ENCODE measurements around the gene P4HA2.

P4HA2 gene

GRCh38 chr5:132246806-132247205 lies 19.2 kb upstream of the P4HA2 start:
- DNase-seq, result no peak

DNA sequence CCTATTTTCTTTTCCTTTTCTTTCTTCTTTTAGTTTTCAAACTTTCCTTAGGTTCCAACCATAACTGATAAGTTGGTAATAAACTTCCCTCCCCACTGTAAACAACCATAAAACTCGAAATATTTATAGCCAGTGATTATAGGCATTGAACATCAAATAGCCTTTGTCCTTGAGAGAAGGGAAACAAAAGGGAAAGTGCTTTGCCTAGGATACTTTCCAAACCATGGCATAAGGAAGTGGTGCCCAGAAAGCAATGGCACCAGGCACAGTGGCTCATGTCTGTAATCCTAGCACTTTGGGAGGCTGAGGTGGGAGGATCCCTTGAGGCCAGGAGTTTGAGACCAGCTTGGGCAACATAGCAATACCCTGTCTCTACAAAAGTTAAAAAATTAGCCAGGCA lies 17.9 kb upstream of the P4HA2 start:
- no peak for DNase-seq

DNA sequence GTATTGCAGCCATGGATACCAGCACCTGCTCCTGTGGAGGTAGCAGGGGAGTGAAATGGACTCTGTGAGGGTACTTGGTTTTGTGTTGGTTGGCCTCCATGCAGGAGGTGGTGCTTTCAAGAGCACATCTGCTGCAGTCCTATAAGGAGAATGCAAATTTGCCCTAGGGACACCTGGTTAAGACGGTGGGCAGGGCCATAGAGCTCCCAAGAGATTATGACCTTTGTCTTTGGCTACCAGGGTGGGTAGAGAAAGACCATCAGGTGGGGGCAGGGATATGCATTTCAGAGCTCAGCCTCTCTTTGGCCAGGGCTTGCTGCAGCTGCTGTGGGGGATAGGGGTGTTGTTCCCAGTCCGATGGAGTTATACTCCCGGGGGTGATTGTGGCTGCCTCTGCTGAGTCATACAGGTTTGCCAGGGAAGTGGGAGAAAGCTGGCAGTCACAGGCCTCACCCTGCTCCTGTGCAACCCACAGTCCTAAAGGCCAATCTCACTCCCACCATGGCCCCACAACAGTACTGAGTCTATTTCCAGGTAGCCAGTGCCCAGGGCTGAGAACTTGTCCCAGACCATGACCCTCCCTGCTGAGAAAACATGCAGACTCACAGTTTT lies 15.8 kb upstream of the P4HA2 start:
- DNase-seq, result no peak

DNA sequence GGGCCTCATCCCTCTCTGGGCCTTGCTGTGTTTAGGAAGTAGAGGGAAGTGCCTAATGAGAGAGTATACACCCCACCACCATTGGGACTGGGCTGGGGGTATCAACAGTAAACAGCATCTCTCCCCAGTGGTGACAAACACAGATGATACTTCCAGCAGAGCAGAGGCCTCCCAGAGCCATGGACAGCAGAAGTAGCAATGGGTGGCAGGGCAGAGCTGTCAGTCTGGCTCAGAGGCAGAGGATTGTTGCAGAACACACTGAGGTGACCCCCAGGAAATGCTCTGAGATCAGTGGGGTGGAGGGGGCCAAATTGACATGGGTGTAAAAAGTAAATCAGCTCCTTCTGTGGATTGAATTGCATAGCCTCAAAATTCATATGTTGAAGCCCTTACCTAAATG lies 12.1 kb upstream of the P4HA2 start:
- DNase-seq, result no peak

DNA sequence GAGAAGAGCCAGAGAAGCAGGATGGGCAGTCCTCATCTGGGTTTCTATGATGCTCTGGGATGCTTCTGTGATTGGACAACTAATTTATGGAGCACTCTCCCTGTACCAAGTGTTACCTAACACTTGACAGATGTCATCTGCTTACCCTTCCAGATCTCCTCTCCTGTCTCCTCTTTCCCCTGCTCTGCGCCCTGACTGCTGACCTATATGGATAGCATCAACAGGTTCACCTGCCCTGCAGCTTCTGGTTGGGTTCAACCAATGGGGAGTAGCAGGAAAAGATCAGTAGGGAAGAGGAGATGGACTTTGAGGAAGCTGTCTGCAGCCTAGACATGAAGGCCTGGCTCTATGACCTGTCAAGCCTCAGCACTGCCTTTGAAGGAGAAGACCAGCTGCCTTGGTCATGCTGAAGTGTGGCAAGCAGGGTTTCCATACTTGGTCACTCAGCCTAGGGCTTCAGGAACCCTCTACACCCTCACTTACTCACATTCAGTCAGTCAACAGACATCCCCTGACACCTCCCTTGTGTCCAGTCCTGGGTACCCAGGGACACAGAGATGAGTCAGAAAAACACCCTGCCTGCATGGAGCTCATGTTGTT lies 11.3 kb upstream of the P4HA2 start:
- DNase-seq, result no peak

- DNase-seq, result peak; percentile 79
Measured at GRCh38 chr5:132238169-132238744, 10.6 kb upstream of the P4HA2 start.

DNA sequence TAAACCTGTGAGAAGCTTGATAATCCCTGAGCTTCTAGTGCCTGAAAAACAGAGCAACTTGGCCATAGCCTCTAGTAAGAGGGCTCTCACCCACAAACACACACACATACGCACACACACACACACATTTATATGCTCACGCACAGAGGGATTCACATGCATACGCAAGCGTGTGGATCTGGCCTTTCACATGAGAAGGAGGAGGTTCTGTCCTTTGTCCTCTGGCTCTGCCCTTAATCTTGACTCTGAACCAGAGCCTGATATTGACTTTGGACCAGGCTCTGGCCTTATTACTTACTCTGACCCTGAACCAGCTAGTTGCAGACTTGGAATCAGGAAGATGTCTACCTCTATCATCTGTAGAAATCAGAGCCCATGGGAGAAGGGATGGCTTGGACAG lies 10.0 kb upstream of the P4HA2 start:
- no peak for DNase-seq

DNA sequence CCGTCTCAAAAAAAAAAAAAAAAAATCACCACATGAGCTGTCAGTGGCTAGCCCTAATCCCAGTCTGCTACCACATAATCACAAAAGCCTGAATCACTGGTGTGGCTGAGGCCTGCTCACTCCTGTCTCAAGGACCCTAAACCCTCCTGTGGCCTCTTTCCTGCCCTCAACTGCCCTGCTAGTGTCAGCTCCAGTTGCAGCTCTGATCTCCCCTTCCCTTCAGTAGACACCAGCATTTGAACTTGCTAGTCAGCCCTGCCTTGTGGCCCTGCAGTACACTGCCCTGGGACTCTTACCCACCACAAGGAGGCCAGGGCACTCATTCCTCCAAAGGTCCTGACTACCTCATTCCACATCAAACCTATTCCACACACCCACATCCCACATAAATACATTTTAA lies 9.5 kb upstream of the P4HA2 start:
- DNase-seq, result no peak

DNA sequence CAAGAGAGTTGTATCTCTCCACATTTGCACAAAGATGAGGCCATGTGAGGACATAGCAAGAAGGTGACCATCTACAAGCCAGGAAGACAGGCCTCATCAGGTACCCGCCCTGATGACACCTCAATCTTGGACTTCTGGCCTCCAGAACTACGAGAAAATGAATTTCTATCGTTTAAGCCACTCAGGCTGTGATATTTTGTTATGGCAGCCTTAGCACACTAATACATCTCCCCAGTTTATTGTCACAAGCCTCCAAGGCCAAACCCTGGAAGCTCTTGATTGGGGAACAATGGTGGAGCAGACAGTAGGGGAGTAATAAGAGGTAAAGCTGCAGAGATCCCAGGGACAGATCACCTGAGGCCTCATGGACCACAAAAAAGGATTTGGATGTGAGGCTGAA lies 7.7 kb upstream of the P4HA2 start:
- no peak for DNase-seq

- no peak for DNase-seq
Measured at GRCh38 chr5:132234684-132235062, 7.0 kb upstream of the P4HA2 start.

DNA sequence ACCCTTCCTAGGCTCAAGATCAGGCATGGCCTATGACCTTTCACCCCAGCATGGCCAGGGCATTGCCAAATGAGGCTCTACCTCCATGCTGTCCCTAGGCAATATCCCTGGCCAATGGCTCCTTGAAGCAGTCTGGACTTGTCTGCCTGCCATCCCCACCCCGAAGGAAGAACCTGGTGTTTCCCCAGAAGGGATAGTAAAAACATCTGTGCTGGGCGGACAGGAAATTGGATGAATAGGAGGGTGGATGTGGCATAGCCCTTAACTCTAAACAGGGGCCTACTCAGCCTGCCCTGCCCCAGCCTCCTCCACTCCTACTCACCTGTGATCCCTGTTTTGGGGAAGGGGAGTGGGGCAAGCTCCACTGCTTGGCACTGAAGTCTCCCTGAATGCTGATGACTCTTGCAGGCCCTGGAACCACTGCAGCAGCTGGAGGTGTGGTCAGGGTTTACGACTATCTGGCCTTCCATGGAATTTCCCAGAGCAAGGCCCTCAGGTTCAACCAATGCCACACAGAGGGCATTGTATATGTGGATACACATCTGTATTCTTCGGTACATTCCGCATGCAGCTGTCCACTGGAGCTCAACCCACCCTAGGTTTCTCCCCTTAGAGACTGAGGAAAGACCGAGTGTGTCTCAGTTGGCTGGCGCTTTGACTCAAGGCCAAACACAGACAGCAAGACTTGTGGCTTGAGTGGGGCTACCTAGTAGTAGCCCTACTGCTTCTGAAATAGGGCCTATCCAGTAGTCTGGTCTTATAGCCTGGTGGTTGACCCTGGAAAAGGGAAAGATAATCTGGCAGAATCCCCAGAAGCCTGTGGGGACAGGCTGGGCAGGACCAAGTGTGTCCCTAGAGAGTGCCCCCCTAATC lies 6.4 kb upstream of the P4HA2 start:
- no peak for DNase-seq

DNA sequence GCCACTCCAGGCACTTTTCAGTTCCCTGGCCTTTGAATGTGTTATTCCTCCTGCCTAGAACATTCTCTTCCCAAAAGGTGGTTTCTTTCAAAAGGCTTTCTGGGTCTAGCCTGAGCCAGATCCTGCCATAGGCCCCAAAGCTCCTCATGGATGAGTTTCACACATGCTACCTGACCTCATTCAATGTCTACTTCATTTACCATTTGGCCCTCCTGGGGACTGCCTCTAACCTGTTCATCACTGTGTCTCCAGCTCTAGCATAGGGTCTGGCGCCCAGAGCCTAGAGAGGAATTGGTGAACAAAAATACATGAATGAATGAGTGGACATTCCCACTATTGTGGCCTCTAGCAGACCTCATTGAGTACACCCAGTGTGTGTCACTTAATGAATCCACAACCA lies 5.4 kb upstream of the P4HA2 start:
- no peak for DNase-seq

DNA sequence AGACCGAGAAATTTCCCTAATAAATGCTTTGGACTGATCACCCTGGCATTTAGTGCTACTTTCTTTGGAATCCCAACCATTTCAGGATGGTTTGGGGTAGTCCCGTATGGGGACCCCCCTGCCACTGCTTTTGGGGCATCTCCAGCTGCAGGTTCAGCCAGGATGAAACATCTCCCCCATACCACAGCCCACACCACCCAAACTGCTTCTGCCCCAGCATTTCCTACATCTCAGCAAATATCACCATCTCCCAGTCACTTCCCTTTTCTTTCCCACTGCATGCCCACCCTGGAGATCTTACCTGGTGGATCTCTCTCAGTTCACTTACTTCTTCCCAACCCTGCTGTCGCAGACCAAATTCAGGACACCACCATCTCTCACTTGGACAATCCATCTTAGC lies 4.8 kb upstream of the P4HA2 start:
- DNase-seq, result no peak

DNA sequence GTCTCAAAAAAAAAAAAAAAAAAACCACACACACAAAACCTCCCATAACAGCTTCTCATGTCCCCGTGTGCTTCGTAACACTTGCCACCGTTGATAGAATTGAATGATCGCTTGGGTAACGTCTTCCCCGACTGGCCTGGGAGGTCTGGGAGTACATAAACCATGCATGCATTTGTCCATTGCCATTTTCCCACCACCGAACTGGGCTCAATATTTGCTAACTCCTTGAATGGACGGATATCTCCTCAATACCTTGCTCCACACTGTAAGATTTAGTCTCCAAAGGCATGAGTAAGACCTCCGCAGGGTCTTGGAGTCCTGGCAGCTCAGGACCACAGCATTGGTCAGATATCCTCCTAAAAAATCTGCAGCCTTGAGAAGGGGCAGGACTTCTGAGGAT lies 3.2 kb upstream of the P4HA2 start:
- DNase-seq, result no peak

DNA sequence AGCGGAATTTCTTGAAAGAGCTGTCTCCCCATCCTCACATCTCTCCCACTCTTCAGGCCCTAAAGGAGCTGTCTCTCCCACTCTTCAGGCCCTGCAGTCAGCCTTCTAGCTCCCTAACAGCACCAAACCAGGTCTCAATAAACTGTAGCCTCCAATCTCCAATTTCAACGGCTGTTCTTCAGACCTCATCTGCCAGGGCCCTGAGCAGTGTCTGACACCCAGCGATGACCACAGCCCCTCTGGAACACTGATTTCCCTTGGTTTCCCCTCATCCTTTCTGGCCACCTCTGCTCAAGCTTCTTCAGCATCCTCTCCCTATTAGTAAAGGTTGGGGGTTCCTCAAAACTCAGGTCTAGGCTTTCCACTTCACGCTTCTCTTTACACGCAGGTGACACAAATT lies 1.6 kb upstream of the P4HA2 start:
- no peak for DNase-seq

- DNase-seq, result no peak
Measured at GRCh38 chr5:132228241-132229035, 785 bp upstream of the P4HA2 start.

DNA sequence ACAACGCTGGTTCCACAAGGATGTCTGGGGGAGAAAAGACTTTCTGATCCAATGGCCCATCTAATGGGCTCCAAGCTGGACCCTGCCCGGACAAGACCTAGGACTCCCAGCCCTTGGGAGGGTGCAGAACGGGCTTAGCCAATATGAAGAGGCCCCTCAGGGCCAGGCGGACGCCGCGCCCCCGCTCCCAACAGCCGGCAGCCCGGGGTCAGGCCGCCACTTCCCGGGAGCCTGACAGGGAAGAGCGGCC lies 493 bp downstream of the P4HA2 start:
- DNase-seq, result no peak

DNA sequence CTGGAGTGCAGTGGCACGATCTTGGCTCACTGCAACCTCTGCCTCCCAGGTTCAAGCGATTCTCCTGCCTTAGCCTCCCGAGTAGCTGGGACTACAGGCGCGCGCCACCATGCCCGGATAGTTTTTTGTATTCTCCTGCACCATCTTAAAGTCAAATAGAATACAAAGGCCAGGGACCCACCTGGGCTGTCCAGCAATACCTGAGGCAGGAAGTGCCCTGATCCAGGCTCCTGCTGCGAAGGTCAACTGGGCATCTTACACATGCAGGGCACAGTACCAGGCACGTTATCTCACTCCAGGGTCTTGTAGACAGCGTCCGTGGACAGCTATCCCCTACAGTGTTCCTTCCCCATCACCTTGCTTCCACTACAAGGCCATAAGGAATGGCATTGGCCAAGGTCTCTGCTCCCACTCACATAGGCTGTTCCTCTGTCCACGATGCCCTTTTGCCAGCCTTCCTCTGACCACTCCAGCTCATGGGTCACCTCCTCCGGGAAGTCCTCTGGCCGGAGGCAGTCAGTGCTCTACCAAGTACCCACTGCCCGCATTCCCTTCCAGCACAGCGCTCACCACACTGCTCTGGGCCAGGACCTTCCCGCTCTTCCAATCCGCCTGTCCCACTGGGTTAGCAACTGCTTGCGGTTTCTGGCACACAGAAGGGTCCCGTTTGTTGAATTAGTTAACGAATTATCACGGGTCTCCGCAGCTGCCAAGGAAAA lies 978 bp downstream of the P4HA2 start:
- DNase-seq, result no peak

- DNase-seq, result peak; percentile 11
Measured at GRCh38 chr5:132225165-132226032, 2.3 kb downstream of the P4HA2 start.

DNA sequence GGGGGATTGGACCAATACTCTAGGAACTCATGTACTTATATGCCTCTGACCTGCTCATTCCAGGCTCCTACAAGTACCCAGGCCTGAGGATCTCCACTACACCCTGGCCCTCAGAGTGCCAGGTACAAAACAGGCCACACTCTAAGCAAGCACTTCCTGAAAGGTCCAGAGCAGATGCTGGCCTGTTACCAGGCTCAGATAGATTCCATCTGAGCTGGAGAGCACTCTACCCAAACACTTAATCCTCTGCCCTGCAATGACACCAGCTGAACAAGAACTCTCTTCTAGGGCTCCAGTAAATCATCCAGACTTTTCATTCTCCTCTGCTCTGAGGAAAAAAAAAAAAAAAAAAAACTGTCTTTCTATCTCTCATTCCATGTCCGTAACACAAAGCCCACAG lies 2.9 kb downstream of the P4HA2 start:
- no peak for DNase-seq

GRCh38 chr5:132223861-132224260 lies 3.8 kb downstream of the P4HA2 start:
- no peak for DNase-seq

DNA sequence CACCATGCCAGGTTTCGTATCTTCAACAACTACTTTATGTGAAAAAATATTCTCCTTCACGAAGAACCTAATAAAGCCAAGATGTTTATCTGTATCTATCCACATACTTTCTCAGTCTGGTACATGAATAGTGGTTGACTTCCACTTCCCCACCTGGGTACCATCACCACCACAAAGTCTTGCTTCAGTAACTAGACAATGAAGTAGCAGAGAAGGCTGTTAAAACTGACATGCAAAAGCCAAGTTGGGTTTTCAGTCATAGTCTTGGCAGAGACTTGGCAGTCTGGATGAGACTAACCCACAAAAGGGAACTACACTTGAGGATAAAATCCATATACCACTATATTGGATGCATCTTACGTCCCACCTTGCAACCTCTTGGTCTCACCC lies 5.0 kb downstream of the P4HA2 start:
- no peak for DNase-seq
